ENCODE measurements around the gene FBLN1. TPM values are rescaled to one million over a fixed set of nuclear protein-coding genes. Genes with fewer than 3 reads are reported as not detected.

FBLN1 gene
- total and polyA plus RNA-seq, 2 of the 8 experiments (the other 6 are each of a cell fraction or from before 2014, with no cell fraction given), result 159 to 168 TPM

GRCh38 chr22:45572444-45572843, 69.8 kb downstream of the FBLN1 start (continued):
- no peak for TF ChIP-seq CHD7 (IDR thresholded peaks at IDR 0.05; ENCODE audit: insufficient replicate concordance, low read length)
- TF ChIP-seq BRCA1 (IDR thresholded peaks at IDR 0.05; ENCODE audit: low read depth, low read length), result no peak
- TF ChIP-seq RAD21 (IDR thresholded peaks at IDR 0.05 in 1 of 2, conservative IDR thresholded peaks at IDR 0.05 in 1 of 2; ENCODE audit: low read depth in 2 of 2, low read length in 2 of 2), result no peak
- no peak for TF ChIP-seq POLR2A (IDR thresholded peaks at IDR 0.05; ENCODE audit: control extremely low read depth in 1 of 2, low read depth in 2 of 2, low read length in 2 of 2)
- TF ChIP-seq CBX5 (IDR thresholded peaks at IDR 0.05; ENCODE audit: low read depth, low read length), result no peak
- no peak for TF ChIP-seq RNF2 (IDR thresholded peaks at IDR 0.05; ENCODE audit: borderline replicate concordance, low read depth, low read length, missing control alignments, poor library complexity, severe bottlenecking)
- no peak for TF ChIP-seq ZNF274 (IDR thresholded peaks at IDR 0.05; ENCODE audit: borderline replicate concordance, extremely low read depth, low read length)
- no peak for TF ChIP-seq RXRA (IDR thresholded peaks at IDR 0.05; ENCODE audit: insufficient read depth, low read depth, low read length)
- TF ChIP-seq EP300 (IDR thresholded peaks at IDR 0.05; ENCODE audit: borderline replicate concordance in 1 of 2, low read depth in 2 of 2, low read length in 2 of 2), result no peak
- TF ChIP-seq SUZ12 (IDR thresholded peaks at IDR 0.05; ENCODE audit: low read length), result no peak
- TF ChIP-seq TEAD4 (IDR thresholded peaks at IDR 0.05; ENCODE audit: low read depth, low read length), result no peak

Measured in H1 (cell line).